Measurements from ENCODE around the gene HSD11B2.

HSD11B2 gene

GRCh38 chr16:67451704-67452435 lies 20.9 kb downstream of the HSD11B2 start:
- no peaks in the 10 kb centered on the region for H3K9me2 ChIP-seq (ENCODE audit: low read depth, low read length)
- H3K9ac ChIP-seq (ENCODE audit: low read length) = no peak overlapping the region
- no peaks in the 10 kb centered on the region for H3K4me1 ChIP-seq (ENCODE audit: insufficient read depth, low read length, severe bottlenecking)
- no peaks in the 10 kb centered on the region for H3K27me3 ChIP-seq (ENCODE audit: insufficient read depth, low read length)
- H3K4me3 ChIP-seq (ENCODE audit: low read depth, low read length, poor library complexity, severe bottlenecking) = no peak overlapping the region
- TF ChIP-seq EZH2 (IDR thresholded peaks at IDR 0.05; ENCODE audit: borderline replicate concordance, low read length) = no peak
- no peak for TF ChIP-seq CTCF (IDR thresholded peaks at IDR 0.05; ENCODE audit: low read length)
- no peak overlapping the region for H3K27ac ChIP-seq (ENCODE audit: low read depth, low read length, poor library complexity, severe bottlenecking)
- H2AFZ ChIP-seq (ENCODE audit: low read length) = no peak overlapping the region
- no peaks in the 10 kb centered on the region for H3K9me3 ChIP-seq (ENCODE audit: low read length)
- H3K4me2 ChIP-seq (ENCODE audit: low read length) = no peak overlapping the region
- H3K79me2 ChIP-seq (ENCODE audit: insufficient read depth, low read length) = no peaks in the 10 kb centered on the region
- peaks cover 19% of the 10 kb centered on the region; the same call in 1 of the 2 replicates for H3K36me3 ChIP-seq (ENCODE audit: insufficient read depth, low read length)
- no peaks in the 10 kb centered on the region for H4K20me1 ChIP-seq (ENCODE audit: insufficient read depth, low read length)
- H3F3A ChIP-seq (ENCODE audit: insufficient read depth, low read length) = no peaks in the 10 kb centered on the region

- no peaks in the 10 kb centered on the region for H3K4me1 ChIP-seq (ENCODE audit: insufficient read depth, low read length, severe bottlenecking)
- peaks cover 9% of the 10 kb centered on the region; the same call in 1 of the 2 replicates for H3K36me3 ChIP-seq (ENCODE audit: insufficient read depth, low read length)
- no peak overlapping the region for H3K27ac ChIP-seq (ENCODE audit: low read depth, low read length, poor library complexity, severe bottlenecking)
- no peak overlapping the region for H3K4me2 ChIP-seq (ENCODE audit: low read length)
- no peaks in the 10 kb centered on the region for H3K27me3 ChIP-seq (ENCODE audit: insufficient read depth, low read length)
- no peaks in the 10 kb centered on the region for H3K79me2 ChIP-seq (ENCODE audit: insufficient read depth, low read length)
- H3K9ac ChIP-seq (ENCODE audit: low read length) = no peak overlapping the region
- H3K4me3 ChIP-seq (ENCODE audit: low read depth, low read length, poor library complexity, severe bottlenecking) = no peak overlapping the region
- no peaks in the 10 kb centered on the region for H3K9me3 ChIP-seq (ENCODE audit: low read length)
- H3F3A ChIP-seq (ENCODE audit: insufficient read depth, low read length) = no peaks in the 10 kb centered on the region
- TF ChIP-seq EZH2 (IDR thresholded peaks at IDR 0.05; ENCODE audit: borderline replicate concordance, low read length) (no peak), CTCF (IDR thresholded peaks at IDR 0.05; ENCODE audit: low read length) (no peak)
- no peaks in the 10 kb centered on the region for H4K20me1 ChIP-seq (ENCODE audit: insufficient read depth, low read length)
- no peaks in the 10 kb centered on the region for H3K9me2 ChIP-seq (ENCODE audit: low read depth, low read length)
- H2AFZ ChIP-seq (ENCODE audit: low read length) = no peak overlapping the region
Observed at GRCh38 chr16:67454104-67454503, 23.2 kb downstream of the HSD11B2 start.

- Histone ChIP-seq H3K4me1 (ENCODE audit: insufficient read depth, low read length, severe bottlenecking) (no peaks in the 10 kb centered on the region), H3K79me2 (ENCODE audit: insufficient read depth, low read length) (no peaks in the 10 kb centered on the region), H4K20me1 (ENCODE audit: insufficient read depth, low read length) (no peaks in the 10 kb centered on the region), H3K4me2 (ENCODE audit: low read length) (no peak overlapping the region), H3F3A (ENCODE audit: insufficient read depth, low read length) (no peaks in the 10 kb centered on the region), H3K9ac (ENCODE audit: low read length) (no peak overlapping the region), H2AFZ (ENCODE audit: low read length) (no peak overlapping the region), H3K4me3 (ENCODE audit: low read depth, low read length, poor library complexity, severe bottlenecking) (no peak overlapping the region), H3K9me3 (ENCODE audit: low read length) (no peaks in the 10 kb centered on the region), H3K9me2 (ENCODE audit: low read depth, low read length) (no peaks in the 10 kb centered on the region), H3K27ac (ENCODE audit: low read depth, low read length, poor library complexity, severe bottlenecking) (no peak overlapping the region), H3K27me3 (ENCODE audit: insufficient read depth, low read length) (no peaks in the 10 kb centered on the region), H3K36me3 (ENCODE audit: insufficient read depth, low read length) (peaks cover 9% of the 10 kb centered on the region; the same call in 1 of the 2 replicates)
- TF ChIP-seq EZH2 (IDR thresholded peaks at IDR 0.05; ENCODE audit: borderline replicate concordance, low read length) (no peak), CTCF (IDR thresholded peaks at IDR 0.05; ENCODE audit: low read length) (no peak)
Observed at GRCh38 chr16:67454852-67455251, 23.9 kb downstream of the HSD11B2 start.
